Measurements from ENCODE around the gene CCNY.

DNA sequence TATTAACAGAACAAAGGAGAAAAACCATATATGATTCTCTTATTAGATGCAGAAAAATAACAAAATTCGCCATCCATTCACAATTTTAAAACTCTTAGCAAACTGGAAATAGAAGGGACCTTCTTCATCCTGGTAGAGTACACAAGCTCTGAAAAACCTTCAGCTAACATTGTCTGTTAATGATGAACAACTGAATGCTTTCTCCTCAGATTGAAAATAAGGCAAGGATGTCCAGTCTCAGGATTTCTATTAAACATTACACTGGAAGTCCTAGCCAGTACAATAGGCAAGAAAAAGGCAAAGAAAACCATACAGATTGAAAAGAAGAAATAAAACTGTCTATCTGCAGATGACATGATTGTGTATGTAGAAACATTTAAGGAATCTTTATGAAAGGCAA is 16.0 kb upstream of the CCNY start:
- TF ChIP-seq TAF1 (IDR thresholded peaks at IDR 0.05; ENCODE audit: low read depth) (no peak), REST (IDR thresholded peaks at IDR 0.05; ENCODE audit: low read depth) (no peak), EP300 (IDR thresholded peaks at IDR 0.05; ENCODE audit: borderline replicate concordance) (no peak), CREB1 (IDR thresholded peaks at IDR 0.05; ENCODE audit: low read depth) (no peak), RAD21 (IDR thresholded peaks at IDR 0.05; ENCODE audit: low read depth) (no peak), TCF12 (IDR thresholded peaks at IDR 0.05; ENCODE audit: low read depth) (no peak), ZBTB7A (IDR thresholded peaks at IDR 0.05; ENCODE audit: low read depth) (no peak), TEAD4 (IDR thresholded peaks at IDR 0.05) (no peak)
- TF ChIP-seq, protein P1, sequence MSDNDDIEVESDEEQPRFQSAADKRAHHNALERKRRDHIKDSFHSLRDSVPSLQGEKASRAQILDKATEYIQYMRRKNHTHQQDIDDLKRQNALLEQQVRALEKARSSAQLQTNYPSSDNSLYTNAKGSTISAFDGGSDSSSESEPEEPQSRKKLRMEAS (IDR thresholded peaks at IDR 0.05): no peak

All from Ishikawa (cell line).